GM19239 (cell line): ENCODE results near the gene F12.
A peak's percentile ranks its signal among the peaks of the same experiment; 100 is the strongest.
"Not testable (repeated sequence)": the region's sequence is repeated elsewhere in the genome, so short reads cannot be mapped to it uniquely, and the experiment has no call there.

Experiments
- DNase-seq: peaks from one replicate; pipeline ENCODE4 v3.0.0; 2011; ENCODE audit warnings: low spot score; ENCODE audit not compliant: insufficient read length
- FAIRE-seq: peaks from 2 replicates; lab custom pipeline; 2011; peaks lifted over from hg19 to GRCh38; lab: Jason Lieb, UNC

The F12 gene

DNA sequence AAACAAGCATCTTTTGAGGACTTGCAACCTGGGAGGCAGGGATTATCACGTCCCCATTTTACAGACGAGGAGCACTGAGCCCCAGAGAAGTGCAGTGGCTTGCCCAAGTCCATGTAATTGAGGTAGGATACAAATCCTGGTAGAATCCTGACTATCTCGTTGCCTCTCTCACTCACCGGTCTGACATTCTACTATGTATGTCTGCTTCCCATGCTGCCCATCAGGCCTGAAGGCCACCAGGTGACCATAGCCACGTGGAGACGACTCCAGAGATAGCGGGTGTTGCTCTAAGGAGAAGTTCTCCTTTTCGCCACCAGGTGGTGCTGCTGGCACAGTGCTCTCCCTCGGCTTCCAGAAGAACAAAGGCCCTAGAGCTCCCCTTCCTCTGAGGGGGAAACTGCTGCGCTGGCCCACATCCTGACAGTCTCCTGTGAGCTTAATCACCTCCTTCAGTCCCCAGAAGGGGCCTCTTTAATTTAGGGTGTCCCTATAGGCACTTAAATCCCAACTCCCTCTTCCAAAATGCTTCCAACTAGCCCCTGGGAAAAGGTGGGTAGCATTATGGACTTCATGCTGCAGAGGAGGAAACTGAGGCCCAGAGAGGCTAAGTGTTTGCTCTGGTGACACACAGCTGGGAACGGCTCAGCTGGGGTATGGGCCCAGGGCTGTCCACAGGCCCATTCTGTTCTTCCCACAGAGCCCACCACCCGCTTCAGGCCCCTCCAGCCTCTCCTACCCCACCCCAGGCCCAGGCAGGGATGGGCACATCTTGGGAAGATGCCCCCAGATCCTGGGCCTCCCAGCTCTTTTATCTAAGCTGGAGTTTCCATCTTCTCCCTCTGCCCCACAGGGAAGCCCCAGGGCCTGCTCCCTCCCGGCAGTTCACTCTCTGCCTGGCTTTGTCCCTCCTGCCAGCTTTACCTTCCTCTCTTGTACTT, 18.7 kb downstream of the F12 start:
- FAIRE-seq, result peak; percentile 98
- peak; percentile 94 for DNase-seq

DNA sequence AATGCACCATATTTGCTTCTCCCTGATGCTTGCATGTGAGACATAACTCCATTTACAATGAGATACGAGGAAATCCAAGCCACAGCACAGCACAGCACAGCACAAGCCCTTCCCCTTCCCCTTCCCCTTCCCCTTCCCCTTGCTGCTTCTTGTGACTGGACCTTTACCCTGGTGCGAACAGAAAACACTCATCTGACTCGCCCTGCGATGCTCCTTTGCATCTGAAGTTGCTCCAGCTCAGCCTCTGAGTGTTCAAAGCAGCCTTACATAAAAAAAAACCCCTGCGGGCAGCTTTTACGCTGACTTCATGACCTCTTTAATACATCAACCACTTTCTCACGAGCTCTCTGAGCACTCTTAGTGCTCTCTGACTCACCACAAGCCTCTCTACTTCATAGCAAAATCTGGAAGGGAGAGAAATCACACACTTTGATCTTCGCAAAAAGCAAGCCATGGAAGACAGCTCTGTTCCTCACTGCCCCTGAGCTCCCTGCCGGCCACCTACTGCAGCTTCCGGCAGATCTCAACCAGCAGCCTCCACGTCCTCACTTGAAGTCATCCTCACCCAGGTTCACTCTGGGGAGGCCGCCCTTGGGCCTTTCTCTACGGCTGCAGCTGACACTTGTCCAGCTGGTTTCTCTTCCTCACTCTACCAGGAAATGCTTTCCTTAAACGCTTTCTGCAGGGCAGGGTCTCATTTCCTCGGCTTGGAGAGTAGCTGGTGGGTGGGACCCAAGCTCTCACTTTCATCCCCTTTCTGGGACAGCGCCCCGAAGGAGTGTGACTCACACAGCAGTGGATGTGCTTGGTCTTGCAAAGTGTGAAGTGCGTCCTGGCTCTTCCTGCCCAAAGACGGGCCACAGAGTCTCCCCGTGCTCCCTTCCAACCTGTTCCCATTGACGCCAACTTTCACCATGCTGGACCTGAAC, 19.9 kb downstream of the F12 start:
- peak; percentile 72 for FAIRE-seq
- DNase-seq, result no peak

DNA sequence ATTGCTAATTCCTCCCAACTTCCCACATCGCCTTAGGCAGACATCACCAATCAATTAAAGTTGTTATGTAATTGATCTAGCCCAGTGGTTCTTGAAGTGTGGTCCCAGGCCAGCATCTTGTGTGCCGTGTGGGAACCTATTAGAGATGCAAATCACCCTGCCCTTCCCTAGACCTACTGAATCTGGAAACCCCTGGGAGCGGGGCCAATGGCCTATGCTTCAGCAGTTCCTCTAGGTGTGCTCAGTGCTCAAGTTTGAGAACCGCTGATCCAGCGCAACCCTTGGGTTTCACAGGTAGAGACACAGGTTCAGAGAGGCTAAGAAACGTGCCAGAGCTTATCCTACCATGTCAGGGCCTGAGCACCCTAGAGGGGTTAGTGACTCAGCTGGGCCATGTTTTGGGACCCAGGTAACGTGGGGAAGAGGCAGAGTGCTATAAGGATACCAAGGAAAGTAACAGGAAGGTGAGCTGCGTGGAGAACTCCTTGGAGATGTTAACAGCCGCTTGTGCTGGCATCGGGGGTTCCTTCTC, 20.8 kb downstream of the F12 start:
- DNase-seq (no peak), FAIRE-seq (no peak)

DNA sequence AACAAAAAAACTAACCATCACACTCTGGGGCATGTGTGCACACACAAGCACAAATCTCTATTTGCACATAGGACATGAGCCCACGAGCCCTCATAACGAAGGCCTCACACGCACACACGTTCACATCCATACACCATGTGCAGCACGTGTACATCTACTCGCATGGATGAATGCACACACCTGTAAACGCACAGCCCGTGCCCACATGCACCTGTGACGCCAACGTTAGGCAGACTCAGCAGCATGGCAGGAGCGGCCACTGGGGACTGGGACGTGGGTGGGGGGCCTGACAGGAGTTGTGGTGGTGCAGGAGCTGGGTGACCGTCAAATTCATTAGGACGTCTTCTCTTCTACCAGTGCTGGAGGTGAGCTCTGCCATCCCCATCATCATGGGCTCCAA, 22.0 kb downstream of the F12 start:
- FAIRE-seq (no peak), DNase-seq (no peak)

DNA sequence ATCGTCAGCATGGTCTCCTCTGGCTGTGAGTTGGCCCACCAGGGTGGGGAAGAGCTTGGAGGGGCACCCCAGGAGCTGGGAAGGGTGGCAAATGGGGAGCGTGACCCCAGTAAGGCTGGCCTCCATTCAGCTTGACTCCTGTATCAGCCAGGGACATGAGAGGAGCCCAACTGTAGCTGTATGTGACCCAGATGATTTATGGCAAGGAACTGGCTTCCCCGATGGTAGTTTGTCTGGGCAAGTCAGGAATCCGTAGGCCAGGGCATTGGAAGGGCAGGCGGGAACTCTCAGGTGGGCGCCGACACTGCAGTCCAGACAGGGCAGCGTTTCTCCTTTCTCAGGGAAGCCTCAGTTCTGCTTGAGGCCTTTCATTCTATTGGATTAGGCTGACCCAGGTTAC, 22.8 kb downstream of the F12 start:
- FAIRE-seq, result no peak

DNA sequence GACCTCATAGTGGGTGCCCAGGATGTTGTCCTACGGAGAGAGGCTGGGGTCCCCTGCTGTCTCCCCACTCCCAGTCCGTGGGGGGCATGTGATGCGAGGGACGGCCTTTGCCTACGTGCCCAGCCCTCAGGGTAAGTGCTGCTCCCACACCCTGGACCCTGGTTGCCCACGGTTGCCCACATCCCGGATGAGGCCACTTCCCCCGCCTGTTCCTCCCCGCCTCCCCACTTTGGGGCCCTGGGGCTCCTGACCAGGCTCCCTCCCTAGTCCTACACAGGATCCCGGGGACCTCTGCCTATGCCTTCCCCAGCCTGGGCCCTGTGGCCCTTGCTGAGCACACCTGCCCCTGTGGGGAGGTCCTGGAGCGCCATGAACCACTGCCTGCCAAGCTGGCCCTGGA, 23.6 kb downstream of the F12 start:
- FAIRE-seq (no peak), DNase-seq (no peak)

More for the DNA sequence above, 22.8 kb downstream of the F12 start:
- no peak for DNase-seq

DNA sequence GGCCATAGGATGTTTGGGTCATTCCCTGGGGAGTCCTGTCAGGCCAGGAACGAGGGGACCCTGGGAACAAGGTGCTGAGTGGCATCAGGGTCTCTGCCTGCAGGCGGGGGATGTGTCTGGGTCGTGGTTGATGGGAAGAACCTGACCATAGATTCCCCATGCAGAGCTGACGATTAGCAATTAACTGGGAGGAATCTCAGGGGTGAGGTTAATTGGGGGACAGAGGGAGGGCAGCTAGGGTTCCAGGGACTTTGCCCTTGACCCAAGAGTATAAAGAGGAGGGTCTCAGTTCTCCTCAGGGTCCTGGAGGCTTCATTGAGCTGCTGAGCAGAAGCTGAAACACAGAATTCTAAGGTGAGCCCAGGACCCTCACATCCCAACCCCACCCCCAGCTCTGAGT, 25.2 kb downstream of the F12 start, which contains the start of gene SLC34A1:
Gene SLC34A1, plus strand, starts transcription at position 301 of the 400 bp plus-strand sequence. CDS start 1,308 bp downstream, outside the sequence.
- FAIRE-seq, result no peak
- no peak for DNase-seq

DNA sequence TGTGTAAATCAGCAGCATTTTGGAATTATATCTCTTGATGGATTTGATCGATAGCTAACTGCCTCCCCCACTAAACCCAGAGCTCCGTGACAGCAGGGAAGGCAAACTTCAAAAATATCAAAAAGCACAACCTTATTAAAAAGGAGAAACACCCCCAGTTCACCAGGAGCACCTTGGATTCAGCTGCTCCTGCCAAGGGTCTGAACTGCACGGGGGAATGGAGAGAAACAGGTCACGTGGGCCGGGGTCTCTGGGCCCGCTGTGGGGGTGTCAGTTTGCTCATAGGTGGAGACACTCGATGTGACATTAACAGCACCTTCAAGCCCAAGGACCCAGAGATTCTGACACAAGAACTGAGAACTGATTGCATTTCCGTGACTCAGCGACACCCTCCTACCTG, 26.2 kb downstream of the F12 start:
- DNase-seq, result no peak
- no peak for FAIRE-seq

DNA sequence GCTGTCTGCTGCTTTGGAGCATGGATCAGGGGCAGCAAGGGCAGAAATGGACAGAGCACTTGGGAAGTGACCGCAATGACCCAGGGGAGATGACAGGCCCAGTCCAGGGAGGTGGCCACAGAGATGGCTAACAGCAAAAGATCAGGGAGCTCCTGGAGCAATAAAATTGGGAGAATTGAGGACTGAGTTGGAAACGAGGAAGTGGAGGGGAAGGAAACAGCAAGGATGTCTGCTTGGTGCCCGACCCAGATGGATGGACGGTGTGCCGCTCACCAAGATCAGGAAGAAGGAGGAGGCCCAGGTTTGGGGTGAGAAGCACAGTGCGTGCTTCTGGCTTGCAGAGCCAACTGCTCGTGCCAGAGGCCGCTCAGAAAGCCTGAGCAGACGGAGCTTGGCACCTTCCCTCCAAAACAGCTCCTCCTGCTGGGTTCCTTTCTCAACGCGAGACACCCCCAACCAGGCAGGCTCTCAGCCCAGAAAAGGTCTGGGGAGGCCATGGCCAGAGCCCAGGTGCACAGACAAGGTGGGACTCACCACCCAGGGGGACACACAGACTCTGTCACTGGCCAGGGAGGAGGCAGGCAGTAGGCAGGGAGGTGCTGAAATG, 26.8 kb downstream of the F12 start:
- FAIRE-seq, result no peak
- DNase-seq, result no peak

DNA sequence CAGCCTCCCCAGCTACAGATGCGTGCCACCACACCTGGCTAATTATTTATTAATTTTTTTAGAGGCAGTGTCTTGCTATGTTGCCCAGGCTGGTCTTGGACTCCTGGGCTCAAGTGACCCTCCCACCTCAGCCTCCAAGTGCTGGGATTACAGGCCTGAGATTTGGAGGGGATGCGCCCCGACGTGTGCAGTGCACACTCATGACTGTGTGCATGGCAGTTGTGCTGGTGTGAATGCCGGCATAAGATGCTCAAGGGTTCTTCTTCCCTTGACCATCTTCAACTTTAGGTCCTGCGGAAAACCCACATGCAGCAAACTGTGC, 28.6 kb downstream of the F12 start:
- no peak for FAIRE-seq
- no peak for DNase-seq

DNA sequence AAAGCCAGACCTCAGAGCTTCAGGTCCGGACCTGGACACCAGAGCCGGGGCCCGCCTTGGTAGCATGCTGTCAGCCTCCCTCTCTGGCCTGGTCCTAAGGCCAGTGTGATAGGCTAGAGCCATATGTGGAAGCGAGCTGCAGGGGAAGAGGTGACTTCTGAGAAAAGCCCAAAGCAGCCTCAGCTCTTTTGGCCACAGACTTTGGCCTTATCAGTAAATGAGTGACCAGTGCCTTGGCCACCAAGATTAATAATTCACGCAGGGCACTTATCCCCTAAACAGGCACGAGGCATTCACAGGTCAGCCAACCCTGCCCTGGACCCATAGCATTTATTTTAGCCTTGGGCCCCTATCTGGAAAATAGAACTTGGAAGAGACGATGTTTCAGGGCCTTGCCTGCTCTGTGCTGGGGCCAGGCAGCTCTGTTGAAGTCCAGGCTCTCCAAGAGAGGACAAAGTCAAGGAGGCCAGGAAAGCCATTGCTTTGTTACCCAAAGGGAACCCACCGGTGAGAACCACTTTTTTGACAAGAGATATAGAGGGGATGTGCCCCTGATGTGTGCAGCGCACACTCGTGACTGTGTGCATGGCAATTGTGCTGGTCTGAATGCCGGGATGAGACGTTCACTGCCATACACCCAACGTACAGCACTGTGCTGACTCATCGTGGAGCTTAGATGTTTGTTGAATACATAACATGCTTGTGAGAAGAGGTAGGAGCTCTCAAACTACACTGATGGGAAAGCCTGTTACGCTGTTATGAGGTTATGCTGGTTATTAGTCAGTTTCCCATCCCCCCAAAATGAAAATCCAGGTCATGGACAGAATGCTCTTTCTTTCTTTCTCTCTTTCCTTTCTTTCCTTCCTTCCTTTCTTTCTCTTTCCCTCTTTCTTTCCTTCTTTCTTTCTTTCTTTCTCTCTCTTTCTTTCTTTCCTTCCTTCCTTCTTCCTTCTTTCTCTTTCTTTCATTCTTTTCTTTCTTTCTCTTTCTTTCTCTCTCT, 30.2 kb downstream of the F12 start:
- DNase-seq, result peak; percentile 65

DNA sequence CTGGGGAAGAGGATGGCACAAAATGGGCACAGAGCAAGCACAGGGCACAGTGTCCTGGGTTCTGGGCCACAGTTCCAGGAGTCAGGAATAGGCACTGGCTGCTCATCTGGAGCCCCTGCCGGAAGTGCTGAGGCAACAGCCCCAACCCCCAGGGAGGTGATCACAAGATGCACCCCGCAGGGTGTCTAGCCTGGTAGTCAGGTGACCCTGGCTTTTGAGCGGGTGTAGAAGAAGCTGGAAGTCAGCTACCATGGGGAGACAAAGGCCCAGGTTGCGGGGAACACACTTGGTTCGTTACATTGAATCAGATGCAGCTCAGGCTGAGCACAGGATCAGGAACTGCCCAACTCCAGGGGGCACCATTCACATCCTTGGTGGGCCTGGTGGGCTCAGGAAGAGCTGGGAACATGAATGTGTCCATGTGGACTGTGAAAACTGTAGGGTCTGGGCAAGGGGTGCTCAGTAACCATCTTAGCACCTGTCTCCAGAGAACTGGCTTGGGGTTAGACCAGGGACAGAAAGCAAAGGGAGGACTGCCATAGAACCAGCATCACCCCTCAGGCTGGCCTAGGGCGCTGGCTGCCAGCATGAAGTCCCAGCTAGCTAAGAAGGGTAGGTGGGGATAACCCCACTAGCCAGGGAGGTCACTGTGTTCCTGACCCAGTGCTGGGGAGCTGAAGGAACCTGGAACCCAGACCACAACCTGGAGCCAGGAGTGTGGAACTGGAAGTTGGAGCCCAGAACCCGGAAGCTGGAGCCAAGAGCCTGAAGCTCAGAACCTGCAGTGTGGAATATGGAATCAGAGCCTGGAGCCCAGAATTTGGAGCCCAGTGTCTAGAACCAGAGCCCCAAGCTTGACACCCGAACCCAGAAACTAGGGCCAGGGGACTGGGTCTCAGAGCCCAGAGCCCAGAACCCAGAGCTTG, 31.2 kb downstream of the F12 start:
- no peak for DNase-seq
- no peak for FAIRE-seq

More for the DNA sequence above, 30.2 kb downstream of the F12 start:
- peak; percentile 72 for FAIRE-seq

DNA sequence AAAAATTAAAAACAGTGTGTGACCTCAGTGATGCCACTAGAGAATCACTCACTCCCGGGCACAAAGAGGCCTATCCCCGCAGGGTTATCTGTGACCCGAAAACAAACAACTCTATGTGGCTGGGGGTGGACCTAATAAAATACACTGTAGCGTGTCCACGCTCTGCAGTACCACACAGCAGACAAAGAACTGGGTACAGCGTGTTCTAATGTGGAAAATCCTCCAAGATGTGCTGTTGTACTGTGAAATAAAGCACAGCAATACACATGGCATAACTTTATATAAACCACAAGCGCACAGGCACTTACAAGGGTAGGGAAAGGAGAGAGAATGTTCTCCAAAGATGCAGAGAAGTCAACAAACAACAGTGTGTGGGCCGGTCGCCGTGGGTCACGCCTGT, 33.3 kb downstream of the F12 start:
- DNase-seq, result no peak
- FAIRE-seq, result no peak

DNA sequence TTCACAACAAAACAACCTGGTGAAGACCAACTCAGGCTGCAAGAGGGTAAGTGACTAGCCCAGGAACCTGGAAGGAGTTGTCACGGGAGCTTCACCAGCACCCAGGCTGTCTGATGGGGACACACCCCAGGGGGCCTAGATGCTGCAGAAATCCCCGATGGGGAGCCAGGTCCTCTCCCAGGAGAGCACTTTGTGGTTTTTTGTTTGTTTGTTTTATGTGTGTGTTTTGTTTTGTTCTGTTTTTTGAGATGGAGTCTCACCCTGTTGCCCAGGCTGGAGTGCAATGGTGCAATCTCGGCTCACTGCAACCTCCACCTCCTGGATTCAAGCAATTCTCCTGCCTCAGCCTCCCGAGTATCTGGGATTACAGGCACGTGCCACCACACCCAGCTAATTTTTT, 33.8 kb downstream of the F12 start:
- not testable (repeated sequence) for FAIRE-seq, DNase-seq

DNA sequence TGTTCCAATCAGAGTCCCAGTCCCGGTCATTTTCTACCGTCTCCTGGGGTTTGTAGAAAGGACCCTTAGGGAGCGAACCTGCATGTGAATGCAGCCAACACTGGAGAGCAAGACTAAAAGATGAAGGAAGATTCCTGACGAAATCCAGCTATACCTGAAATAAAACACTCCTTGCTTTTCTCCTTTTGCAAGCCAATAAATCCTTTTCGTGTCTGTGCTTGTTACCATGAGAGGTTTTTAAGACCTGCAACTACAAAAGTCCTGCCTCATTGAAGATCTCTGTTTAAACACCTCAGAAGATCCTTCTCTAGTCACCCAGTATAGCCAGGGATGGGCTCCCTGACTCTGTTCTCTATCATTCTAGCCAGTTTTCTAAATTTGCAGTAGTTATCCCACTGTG, 35.2 kb downstream of the F12 start:
- FAIRE-seq (no peak), DNase-seq (no peak)

DNA sequence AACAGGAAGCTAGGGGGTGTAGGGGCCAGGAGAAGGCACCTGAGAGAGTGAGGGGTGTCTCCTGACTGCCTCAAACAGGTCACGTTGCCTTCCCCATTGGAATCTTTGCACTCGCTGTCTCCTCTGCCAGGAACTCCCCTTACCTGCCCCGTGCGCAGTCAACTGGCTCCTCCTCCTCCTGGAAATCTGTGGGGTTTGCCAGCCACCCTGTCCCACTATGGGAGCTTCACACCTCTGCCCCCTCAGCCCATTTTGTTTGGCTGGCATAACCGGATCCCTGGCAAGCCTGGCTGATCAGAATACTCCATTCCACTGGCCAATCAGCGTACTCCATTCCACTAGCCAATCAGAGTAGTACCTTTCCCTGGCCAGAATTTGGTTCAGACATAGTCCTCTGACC, 35.6 kb downstream of the F12 start:
- DNase-seq (no peak), FAIRE-seq (no peak)

DNA sequence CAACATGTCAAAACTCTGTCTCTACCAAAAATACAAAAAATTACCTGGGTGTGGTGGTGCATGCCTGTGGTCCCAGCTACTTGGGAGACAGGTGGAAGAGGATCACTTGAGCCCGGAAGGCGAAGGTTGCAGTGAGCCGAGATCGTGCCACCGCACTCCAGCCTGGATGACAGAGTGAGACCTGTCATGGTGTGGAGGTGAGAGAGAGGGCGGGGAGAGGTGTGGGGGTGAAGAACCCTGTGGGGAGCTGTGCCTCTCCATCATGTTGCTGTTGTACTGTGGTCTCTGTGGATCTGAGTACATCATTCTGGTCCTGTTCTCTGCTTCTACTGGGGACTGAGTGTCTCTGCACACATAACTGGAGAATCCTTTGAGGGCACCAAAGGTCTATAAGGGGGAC, 36.5 kb downstream of the F12 start:
- FAIRE-seq (no peak), DNase-seq (no peak)
